AG09319 (cell line): ENCODE measurements around the gene CPZ.

Source experiments
- DNase-seq: peaks from one replicate; pipeline ENCODE4 v3.0.0-alpha.2; 2010; ENCODE audit warnings: low read depth; ENCODE audit errors: extremely low read depth
- TF ChIP-seq, protein P1 (sequence below): IDR thresholded peaks from 2 replicates; pipeline ENCODE4 v1.5.1; 2011; ENCODE audit warnings: low read depth, mild to moderate bottlenecking, inconsistent platforms, low read length, moderate library complexity

CPZ gene

GRCh38 chr4:8598391-8599090 lies 6.0 kb downstream of the CPZ start:
- DNase-seq: no peak
- TF ChIP-seq, protein P1, sequence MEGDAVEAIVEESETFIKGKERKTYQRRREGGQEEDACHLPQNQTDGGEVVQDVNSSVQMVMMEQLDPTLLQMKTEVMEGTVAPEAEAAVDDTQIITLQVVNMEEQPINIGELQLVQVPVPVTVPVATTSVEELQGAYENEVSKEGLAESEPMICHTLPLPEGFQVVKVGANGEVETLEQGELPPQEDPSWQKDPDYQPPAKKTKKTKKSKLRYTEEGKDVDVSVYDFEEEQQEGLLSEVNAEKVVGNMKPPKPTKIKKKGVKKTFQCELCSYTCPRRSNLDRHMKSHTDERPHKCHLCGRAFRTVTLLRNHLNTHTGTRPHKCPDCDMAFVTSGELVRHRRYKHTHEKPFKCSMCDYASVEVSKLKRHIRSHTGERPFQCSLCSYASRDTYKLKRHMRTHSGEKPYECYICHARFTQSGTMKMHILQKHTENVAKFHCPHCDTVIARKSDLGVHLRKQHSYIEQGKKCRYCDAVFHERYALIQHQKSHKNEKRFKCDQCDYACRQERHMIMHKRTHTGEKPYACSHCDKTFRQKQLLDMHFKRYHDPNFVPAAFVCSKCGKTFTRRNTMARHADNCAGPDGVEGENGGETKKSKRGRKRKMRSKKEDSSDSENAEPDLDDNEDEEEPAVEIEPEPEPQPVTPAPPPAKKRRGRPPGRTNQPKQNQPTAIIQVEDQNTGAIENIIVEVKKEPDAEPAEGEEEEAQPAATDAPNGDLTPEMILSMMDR: no peak

GRCh38 chr4:8599091-8599460 lies 6.5 kb downstream of the CPZ start:
- TF ChIP-seq, protein P1: no peak
- no peak for DNase-seq

GRCh38 chr4:8599657-8600056 lies 7.1 kb downstream of the CPZ start:
- TF ChIP-seq, protein P1: no peak
- DNase-seq: no peak

GRCh38 chr4:8600266-8600665 lies 7.7 kb downstream of the CPZ start:
- no peak for DNase-seq
- TF ChIP-seq, protein P1: no peak

DNA sequence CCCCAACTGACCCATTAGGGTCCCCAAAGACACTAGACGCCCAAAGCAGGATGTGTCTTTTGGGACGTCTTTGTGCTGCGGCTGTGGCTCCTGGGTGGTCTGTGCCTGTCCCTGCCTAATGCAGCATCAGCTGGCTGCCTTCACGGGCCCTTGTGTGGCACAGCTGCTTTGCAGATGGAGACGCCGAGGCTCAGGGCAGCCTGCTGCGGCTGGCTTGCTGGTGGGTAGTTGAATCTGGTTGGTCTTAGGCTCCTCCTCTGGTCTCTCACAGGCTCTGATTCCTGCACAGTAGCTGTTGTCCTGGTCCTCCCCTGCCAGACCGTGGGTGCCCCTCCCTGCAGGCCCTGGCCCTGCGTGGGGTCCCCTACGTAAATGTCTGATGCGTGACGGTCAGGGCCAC lies 8.1 kb downstream of the CPZ start:
- TF ChIP-seq, protein P1: no peak
- DNase-seq: no peak

GRCh38 chr4:8601086-8601485 lies 8.5 kb downstream of the CPZ start:
- TF ChIP-seq, protein P1: no peak
- no peak for DNase-seq

DNA sequence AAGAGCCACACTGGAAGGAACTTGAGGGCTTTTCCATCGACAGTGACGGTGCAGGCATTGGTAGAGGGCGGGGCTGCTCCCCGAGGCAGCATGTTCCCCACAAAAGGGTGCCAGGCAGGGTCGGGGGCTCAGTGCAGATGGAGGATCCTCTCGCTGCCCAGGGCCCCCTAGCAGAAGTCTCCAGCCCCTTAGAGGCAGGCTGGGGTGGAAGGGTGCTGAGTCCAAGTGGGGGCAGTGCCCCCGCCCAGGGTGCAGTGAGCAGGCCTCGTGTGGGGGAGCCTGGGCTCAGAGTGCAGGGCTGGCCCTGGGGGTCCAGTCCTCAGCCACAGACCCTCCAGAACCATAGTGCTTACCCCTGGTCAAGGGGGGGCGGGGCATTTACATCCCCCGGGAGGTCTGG lies 9.0 kb downstream of the CPZ start:
- no peak for DNase-seq

More for the DNA sequence above, 9.0 kb downstream of the CPZ start:
- TF ChIP-seq, protein P1: no peak
